Panc1 (cell line): ENCODE measurements around the gene SUFU. TPM values are rescaled to one million over a fixed set of nuclear protein-coding genes. Genes with fewer than 3 reads are reported as not detected.

ENCODE experiments used
- ATAC-seq: fragments of 200-7000 bp; cut with Tn5 transposase; 2 replicates; pipeline ENCODE4 v1.9.1; 2020; ENCODE audit warnings: mild to moderate bottlenecking, moderate library complexity
- BruUV-seq: library from RNA; stranded (reverse); fragments of 400-500 nt; replicated peaks from 2 replicates; lab custom pipeline; 2021; lab: Mats Ljungman, UMichigan
- CTCF ChIA-PET: fragments of 300-600 bp; sonication (Branson Sonifier 250); formaldehyde crosslinking; loops from one replicate; lab custom pipeline; 2022; ENCODE audit warnings: antibody characterized with exemption; lab: Charles Lee
- POLR2A ChIA-PET: fragments of 300-600 bp; sonication (Branson Sonifier 250); formaldehyde crosslinking; loops from one replicate; lab custom pipeline; 2022; ENCODE audit warnings: antibody characterized with exemption; lab: Charles Lee
- DNase-seq: peaks from one replicate; pipeline ENCODE4 v3.0.0-alpha.2; 2010; ENCODE audit warnings: low read depth, low spot score
- H3K27ac ChIP-seq: 2 replicates; pipeline ENCODE4 v1.5.1; 2011; ENCODE audit warnings: mild to moderate bottlenecking, low read length, inconsistent platforms
- H3K27me3 ChIP-seq: fragments of 200-500 bp; sonication (Bioruptor generic); 2 replicates; pipeline ENCODE4 v1.6.0; 2014; ENCODE audit warnings: low read length, inconsistent platforms; ENCODE audit not compliant: control insufficient read depth, insufficient read depth
- H3K36me3 ChIP-seq: fragments of 200-500 bp; sonication (Bioruptor generic); 2 replicates; pipeline ENCODE4 v1.5.1; 2014; ENCODE audit warnings: inconsistent platforms, mild to moderate bottlenecking, low read length, moderate library complexity; ENCODE audit not compliant: control insufficient read depth, insufficient read depth
- H3K4me1 ChIP-seq: 2 replicates; pipeline ENCODE4 v1.5.1; 2011; ENCODE audit warnings: inconsistent platforms, mild to moderate bottlenecking, low read length, moderate library complexity; ENCODE audit not compliant: control insufficient read depth, insufficient read depth
- H3K4me3 ChIP-seq, 2 experiments: 2 replicates each; pipeline ENCODE4 v1.5.1; 2011 to 2012; ENCODE audit warnings: low read depth in 2 of 2, low read length in 2 of 2, mild to moderate bottlenecking in 2 of 2, inconsistent platforms in 1 of 2, moderate library complexity in 1 of 2
- H3K9me3 ChIP-seq: fragments of 200-500 bp; sonication (Bioruptor generic); 2 replicates; pipeline ENCODE4 v1.5.1; 2014; ENCODE audit warnings: low read depth, mild to moderate bottlenecking, inconsistent platforms, low read length, moderate library complexity; ENCODE audit not compliant: control insufficient read depth, insufficient read depth
- POLR2AphosphoS5 ChIP-seq: IDR thresholded peaks from 2 replicates; pipeline ENCODE4 v1.6.1; 2012; ENCODE audit warnings: mild to moderate bottlenecking, low read depth, low read length, moderate library complexity
- SIN3A ChIP-seq: IDR thresholded peaks from 2 replicates; pipeline ENCODE4 v1.6.1; 2012; ENCODE audit warnings: low read depth, mild to moderate bottlenecking, low read length, moderate library complexity, borderline replicate concordance; ENCODE audit not compliant: insufficient read depth
- TCF7L2 ChIP-seq: IDR thresholded peaks from 2 replicates; pipeline ENCODE4 v1.6.1; 2011; ENCODE audit warnings: mild to moderate bottlenecking, low read depth, low read length, inconsistent platforms
- in situ Hi-C: cut with HindIII; loops from 2 replicates; pipeline ENCODE4 v1.10.0; 2016; ENCODE audit warnings: low sequenced_read_pairs, low pct_unique_long_range_greater_than_20kb
- intact Hi-C: fragments of 100-400 bp; cut with micrococcal nuclease; formaldehyde crosslinking; loops from one replicate; pipeline ENCODE4 v1.10.0; 2022; ENCODE audit not compliant: unreplicated experiment
- total RNA-seq: library from RNA; stranded (reverse); gene quantifications from one replicate; pipeline ENCODE4 v1.2.1, GENCODE V29; 2021; ENCODE audit not compliant: unreplicated experiment
- TF ChIP-seq, protein P1 (sequence below): fragments of 450-650 bp; IDR thresholded peaks from 2 replicates; pipeline ENCODE4 v1.5.1; 2017; ENCODE audit warnings: mild to moderate bottlenecking
- TF ChIP-seq, protein P2 (sequence below), 2 experiments: IDR thresholded peaks; 2 replicates each; pipeline ENCODE4 v1.6.1; 2011 to 2012; ENCODE audit warnings: low read depth in 2 of 2, control low read depth in 1 of 2, low read length in 1 of 2, mild to moderate bottlenecking in 1 of 2, moderate library complexity in 1 of 2; ENCODE audit not compliant: insufficient read depth in 1 of 2

SUFU gene
- total RNA-seq, 1 experiment from 2014 or later: 9.5 TPM

DNA sequence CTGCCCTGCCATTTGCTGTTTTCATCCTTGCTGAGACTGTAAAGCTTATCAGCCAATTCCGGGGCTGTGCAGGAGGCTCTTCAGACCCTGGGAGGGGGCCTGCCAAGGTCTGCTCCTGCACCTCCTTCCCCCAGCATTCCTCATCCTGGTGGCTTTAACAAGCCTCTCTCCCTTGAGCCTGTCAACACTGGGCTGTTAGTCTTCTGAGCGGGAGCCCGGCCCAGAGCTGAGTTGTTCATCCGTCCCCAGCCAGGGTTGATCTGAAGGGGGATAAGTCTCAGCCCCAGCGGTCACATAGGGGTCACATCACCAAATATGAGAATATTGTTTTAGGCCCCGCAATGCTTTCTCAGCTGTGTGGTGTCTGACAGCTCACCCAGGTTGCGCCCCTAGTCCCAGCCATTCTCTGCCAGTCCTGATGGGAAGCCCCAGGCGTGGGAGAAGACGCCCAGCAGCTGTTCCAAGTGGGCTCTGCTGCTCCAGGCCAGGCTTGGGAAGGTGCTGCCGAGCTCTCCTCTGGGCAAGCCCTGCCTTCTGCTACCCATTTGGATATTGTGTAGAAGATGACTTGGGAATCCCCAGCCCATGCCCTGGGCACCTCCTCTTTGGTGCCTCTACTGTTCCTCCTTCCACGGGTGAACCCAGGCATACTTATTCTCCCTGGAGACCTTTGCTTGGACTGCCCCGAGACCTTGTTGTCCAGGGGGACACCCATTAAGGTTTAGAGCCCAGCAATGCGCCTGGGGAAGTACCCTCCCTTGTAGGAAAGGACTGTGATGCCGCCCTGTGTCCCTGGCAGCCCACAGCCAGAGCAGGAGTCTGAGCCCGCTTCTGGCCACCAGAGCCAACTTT lies 117.0 kb downstream of the SUFU start:
- BruUV-seq: no TSS peak
- intact Hi-C loops (no loop called here), in situ Hi-C loops (no loop called here)
- DNase-seq: no peak
- ChIA-PET CTCF (no interaction called here), POLR2A (no interaction called here)
- Histone ChIP-seq H3K4me3 (no peak overlapping the region), H3K27me3 (no peaks in the 10 kb centered on the region), H3K36me3 (no peaks in the 10 kb centered on the region), H3K4me1 (peaks cover 7% of the 10 kb centered on the region), H3K9me3 (no peaks in the 10 kb centered on the region), H3K27ac (no peak overlapping the region)
- ATAC-seq: no peak
- TF ChIP-seq, protein P1, sequence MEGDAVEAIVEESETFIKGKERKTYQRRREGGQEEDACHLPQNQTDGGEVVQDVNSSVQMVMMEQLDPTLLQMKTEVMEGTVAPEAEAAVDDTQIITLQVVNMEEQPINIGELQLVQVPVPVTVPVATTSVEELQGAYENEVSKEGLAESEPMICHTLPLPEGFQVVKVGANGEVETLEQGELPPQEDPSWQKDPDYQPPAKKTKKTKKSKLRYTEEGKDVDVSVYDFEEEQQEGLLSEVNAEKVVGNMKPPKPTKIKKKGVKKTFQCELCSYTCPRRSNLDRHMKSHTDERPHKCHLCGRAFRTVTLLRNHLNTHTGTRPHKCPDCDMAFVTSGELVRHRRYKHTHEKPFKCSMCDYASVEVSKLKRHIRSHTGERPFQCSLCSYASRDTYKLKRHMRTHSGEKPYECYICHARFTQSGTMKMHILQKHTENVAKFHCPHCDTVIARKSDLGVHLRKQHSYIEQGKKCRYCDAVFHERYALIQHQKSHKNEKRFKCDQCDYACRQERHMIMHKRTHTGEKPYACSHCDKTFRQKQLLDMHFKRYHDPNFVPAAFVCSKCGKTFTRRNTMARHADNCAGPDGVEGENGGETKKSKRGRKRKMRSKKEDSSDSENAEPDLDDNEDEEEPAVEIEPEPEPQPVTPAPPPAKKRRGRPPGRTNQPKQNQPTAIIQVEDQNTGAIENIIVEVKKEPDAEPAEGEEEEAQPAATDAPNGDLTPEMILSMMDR: no peak

DNA sequence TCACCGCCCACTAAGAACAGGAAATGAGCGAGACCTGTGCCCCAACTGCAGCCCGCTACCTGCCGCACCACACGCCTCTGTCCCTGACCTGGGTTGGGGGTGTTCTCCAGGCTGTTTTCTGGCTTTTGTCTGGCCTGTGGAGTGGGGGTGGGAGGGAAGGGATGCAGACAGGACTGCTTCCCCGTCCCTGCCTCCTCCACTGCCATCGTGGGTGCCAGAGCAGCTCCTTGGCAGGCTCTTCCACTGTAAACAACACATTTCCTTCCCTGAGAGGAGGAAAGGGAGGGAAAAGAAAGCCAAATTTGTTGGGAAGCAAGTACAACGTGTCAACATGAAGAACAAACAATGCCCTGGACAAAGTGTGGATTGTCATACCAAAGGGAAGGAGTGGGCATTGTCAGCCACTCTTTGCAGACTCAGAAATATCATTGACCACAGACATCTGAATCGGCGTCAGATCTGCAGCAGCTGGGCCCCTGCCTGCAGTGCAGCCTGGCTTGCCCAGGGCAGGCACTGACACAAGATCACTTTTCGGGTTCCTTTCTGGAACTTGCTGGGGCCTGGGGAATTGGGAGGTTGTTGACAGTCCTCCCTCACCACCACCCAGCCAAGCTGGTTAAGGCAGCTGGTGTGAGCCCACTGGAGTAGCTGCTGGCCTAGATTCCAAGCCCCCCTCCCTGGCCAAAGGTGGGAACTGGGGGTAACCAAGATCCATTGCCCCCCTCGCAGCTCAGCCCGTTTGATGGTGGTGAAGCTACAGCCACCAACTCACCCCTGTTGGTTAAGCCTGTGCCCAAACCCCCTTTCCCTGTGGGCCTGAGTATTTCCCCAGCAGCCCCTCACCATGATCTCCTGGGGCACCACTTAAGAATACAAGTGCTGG lies 117.9 kb downstream of the SUFU start:
- POLR2A ChIA-PET: interaction anchor here (0.7 kb wide), 1 partner anchor 171 kb away, joined by 7 read pairs; no protein-coding TSS in a partner anchor
- CTCF ChIA-PET: interaction anchor here (0.5 to 0.6 kb wide), 2 partner anchors 9 to 39 kb away, joined by 3 to 9 read pairs; no protein-coding TSS in a partner anchor
- ATAC-seq: peak; percentile 11; the same call in 1 of the 2 replicates
- in situ Hi-C loops (no loop called here), intact Hi-C loops (no loop called here)
- Histone ChIP-seq H3K27me3 (no peaks in the 10 kb centered on the region), H3K4me1 (peaks cover 7% of the 10 kb centered on the region), H3K9me3 (no peaks in the 10 kb centered on the region), H3K36me3 (no peaks in the 10 kb centered on the region), H3K27ac (no peak overlapping the region), H3K4me3 (no peak overlapping the region)
- DNase-seq: no peak
- BruUV-seq: no TSS peak
- TF ChIP-seq POLR2AphosphoS5 (no peak), SIN3A (no peak), TCF7L2 (no peak)
- TF ChIP-seq, protein P1: no peak
- TF ChIP-seq, protein P2, sequence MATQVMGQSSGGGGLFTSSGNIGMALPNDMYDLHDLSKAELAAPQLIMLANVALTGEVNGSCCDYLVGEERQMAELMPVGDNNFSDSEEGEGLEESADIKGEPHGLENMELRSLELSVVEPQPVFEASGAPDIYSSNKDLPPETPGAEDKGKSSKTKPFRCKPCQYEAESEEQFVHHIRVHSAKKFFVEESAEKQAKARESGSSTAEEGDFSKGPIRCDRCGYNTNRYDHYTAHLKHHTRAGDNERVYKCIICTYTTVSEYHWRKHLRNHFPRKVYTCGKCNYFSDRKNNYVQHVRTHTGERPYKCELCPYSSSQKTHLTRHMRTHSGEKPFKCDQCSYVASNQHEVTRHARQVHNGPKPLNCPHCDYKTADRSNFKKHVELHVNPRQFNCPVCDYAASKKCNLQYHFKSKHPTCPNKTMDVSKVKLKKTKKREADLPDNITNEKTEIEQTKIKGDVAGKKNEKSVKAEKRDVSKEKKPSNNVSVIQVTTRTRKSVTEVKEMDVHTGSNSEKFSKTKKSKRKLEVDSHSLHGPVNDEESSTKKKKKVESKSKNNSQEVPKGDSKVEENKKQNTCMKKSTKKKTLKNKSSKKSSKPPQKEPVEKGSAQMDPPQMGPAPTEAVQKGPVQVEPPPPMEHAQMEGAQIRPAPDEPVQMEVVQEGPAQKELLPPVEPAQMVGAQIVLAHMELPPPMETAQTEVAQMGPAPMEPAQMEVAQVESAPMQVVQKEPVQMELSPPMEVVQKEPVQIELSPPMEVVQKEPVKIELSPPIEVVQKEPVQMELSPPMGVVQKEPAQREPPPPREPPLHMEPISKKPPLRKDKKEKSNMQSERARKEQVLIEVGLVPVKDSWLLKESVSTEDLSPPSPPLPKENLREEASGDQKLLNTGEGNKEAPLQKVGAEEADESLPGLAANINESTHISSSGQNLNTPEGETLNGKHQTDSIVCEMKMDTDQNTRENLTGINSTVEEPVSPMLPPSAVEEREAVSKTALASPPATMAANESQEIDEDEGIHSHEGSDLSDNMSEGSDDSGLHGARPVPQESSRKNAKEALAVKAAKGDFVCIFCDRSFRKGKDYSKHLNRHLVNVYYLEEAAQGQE (IDR thresholded peaks at IDR 0.05; ENCODE audit: insufficient read depth in 1 of 2, low read depth in 2 of 2, low read length in 1 of 2): no peak
